Caco-2 (cell line): ENCODE measurements around the gene DIP2A. TPM values are rescaled to one million over a fixed set of nuclear protein-coding genes. Genes with fewer than 3 reads are reported as not detected.

Experiments
- BruUV-seq: library from RNA; stranded (reverse); fragments of 400-500 nt; replicated peaks from 2 replicates; lab custom pipeline; 2021; lab: Mats Ljungman, UMichigan
- CTCF ChIA-PET: fragments of 300-600 bp; sonication (Branson Sonifier 250); formaldehyde crosslinking; loops from one replicate; lab custom pipeline; 2022; ENCODE audit warnings: antibody characterized with exemption; lab: Charles Lee
- POLR2A ChIA-PET: fragments of 300-600 bp; sonication (Branson Sonifier 250); formaldehyde crosslinking; loops from one replicate; lab custom pipeline; 2022; ENCODE audit warnings: antibody characterized with exemption; lab: Charles Lee
- DNase-seq, 2 experiments: peaks; one replicate each; pipeline versions ENCODE4 v3.0.0 to v3.0.0-alpha.2; 2020 to 2022
- H3K27me3 ChIP-seq: replicated peaks from 2 replicates; pipeline ENCODE4 v1.6.0; 2011; ENCODE audit warnings: low read length; ENCODE audit not compliant: control insufficient read depth, insufficient read depth
- H3K36me3 ChIP-seq: 2 replicates; pipeline ENCODE4 v1.5.1; 2011; ENCODE audit warnings: low read length; ENCODE audit not compliant: control insufficient read depth, insufficient read depth
- H3K4me1 ChIP-seq: fragments of 250-450 bp; sonication (Bioruptor Pico); 2 replicates; pipeline ENCODE4 v1.5.1; 2020; ENCODE audit warnings: mild to moderate bottlenecking
- H3K4me3 ChIP-seq: 2 replicates; pipeline ENCODE4 v1.5.1; 2011; ENCODE audit warnings: low read depth, mild to moderate bottlenecking, control low read depth, low read length
- H3K9me3 ChIP-seq: fragments of 250-450 bp; sonication (Bioruptor Pico); 2 replicates; pipeline ENCODE4 v1.5.1; 2020; ENCODE audit warnings: mild to moderate bottlenecking, moderate library complexity
- H3K27ac Mint-ChIP-seq: one replicate; pipeline ENCODE4 v1.8.0; 2022; ENCODE audit warnings: mixed read lengths; ENCODE audit not compliant: unreplicated experiment
- H3K27me3 Mint-ChIP-seq: one replicate; pipeline ENCODE4 v1.8.0; 2022; ENCODE audit warnings: mixed read lengths; ENCODE audit not compliant: insufficient read depth, unreplicated experiment
- H3K36me3 Mint-ChIP-seq: one replicate; pipeline ENCODE4 v1.8.0; 2022; ENCODE audit warnings: mild to moderate bottlenecking, mixed read lengths; ENCODE audit not compliant: insufficient read depth, unreplicated experiment
- H3K4me1 Mint-ChIP-seq: one replicate; pipeline ENCODE4 v1.8.0; 2022; ENCODE audit warnings: low read depth, mixed read lengths; ENCODE audit not compliant: unreplicated experiment
- H3K4me3 Mint-ChIP-seq: one replicate; pipeline ENCODE4 v1.8.0; 2022; ENCODE audit warnings: mild to moderate bottlenecking, moderate library complexity, mixed read lengths; ENCODE audit not compliant: unreplicated experiment
- H3K9me3 Mint-ChIP-seq: one replicate; pipeline ENCODE4 v1.8.0; 2022; ENCODE audit warnings: mixed read lengths; ENCODE audit not compliant: unreplicated experiment
- CTCF ChIP-seq, 2 experiments: fragments of 200-600 bp in 1 of 2; IDR thresholded peaks; 1 replicate in 1 of 2; 2 replicates in 1 of 2; pipeline versions ENCODE4 v1.5.1 to v1.8.0; 2011 to 2022; ENCODE audit warnings: antibody characterized with exemption in 1 of 2, control low read depth in 1 of 2, inconsistent platforms in 1 of 2, low read depth in 1 of 2, low read length in 1 of 2, mild to moderate bottlenecking in 1 of 2, moderate library complexity in 1 of 2; ENCODE audit not compliant: insufficient read depth in 1 of 2, severe bottlenecking in 1 of 2, unreplicated experiment in 1 of 2
- intact Hi-C: fragments of 100-400 bp; cut with micrococcal nuclease; formaldehyde crosslinking; loops from one replicate; pipeline ENCODE4 v1.10.0; 2022; ENCODE audit not compliant: unreplicated experiment
- total RNA-seq: library from RNA; stranded (reverse); gene quantifications from 2 replicates; pipeline ENCODE4 v1.2.3, GENCODE V29; 2022

Gene DIP2A
- total RNA-seq, 1 experiment from 2014 or later: 44.6 TPM

- no peaks in the 10 kb centered on the region for H3K4me1 Mint-ChIP-seq
- H3K27me3 Mint-ChIP-seq: peaks cover 5% of the 10 kb centered on the region
- no peaks in the 10 kb centered on the region for H3K36me3 Mint-ChIP-seq
- no peak for DNase-seq
- Histone ChIP-seq H3K4me3 (no peak overlapping the region), H3K36me3 (no peaks in the 10 kb centered on the region), H3K4me1 (no peaks in the 10 kb centered on the region), H3K27me3 (no peaks in the 10 kb centered on the region), H3K9me3 (no peaks in the 10 kb centered on the region)
- BruUV-seq: no TSS peak
- intact Hi-C loops: no loop called here
- no peak overlapping the region for H3K27ac Mint-ChIP-seq
- H3K4me3 Mint-ChIP-seq: no peak overlapping the region
- ChIA-PET POLR2A (no interaction called here), CTCF (no interaction called here)
- no peak for TF ChIP-seq CTCF (IDR thresholded peaks at IDR 0.05; ENCODE audit: insufficient read depth in 1 of 2, low read depth in 1 of 2, low read length in 1 of 2, severe bottlenecking in 1 of 2, unreplicated experiment in 1 of 2)
- H3K9me3 Mint-ChIP-seq: no peaks in the 10 kb centered on the region
These were observed 151.5 kb downstream of the DIP2A start for GRCh38 chr21:46610018-46610701.

GRCh38 chr21:46613391-46613790, 154.7 kb downstream of the DIP2A start:
- H3K36me3 Mint-ChIP-seq: no peaks in the 10 kb centered on the region

GRCh38 chr21:46616050-46616449, 157.4 kb downstream of the DIP2A start:
- H3K4me1 Mint-ChIP-seq: peaks cover 9% of the 10 kb centered on the region
- no peak overlapping the region for H3K4me3 Mint-ChIP-seq
- H3K4me1 ChIP-seq: no peaks in the 10 kb centered on the region

More at GRCh38 chr21:46613391-46613790, 154.7 kb downstream of the DIP2A start:
- no peak overlapping the region for H3K27ac Mint-ChIP-seq
- peaks cover 9% of the 10 kb centered on the region for H3K27me3 Mint-ChIP-seq
- no peak overlapping the region for H3K4me3 Mint-ChIP-seq
- no peaks in the 10 kb centered on the region for H3K36me3 ChIP-seq
- CTCF ChIA-PET: no interaction called here
- no peaks in the 10 kb centered on the region for H3K4me1 ChIP-seq
- no peaks in the 10 kb centered on the region for H3K27me3 ChIP-seq
- DNase-seq: no peak
- H3K4me3 ChIP-seq: no peak overlapping the region
- no peak for TF ChIP-seq CTCF (IDR thresholded peaks at IDR 0.05; ENCODE audit: insufficient read depth in 1 of 2, low read depth in 1 of 2, low read length in 1 of 2, severe bottlenecking in 1 of 2, unreplicated experiment in 1 of 2)
- intact Hi-C loops: no loop called here
- POLR2A ChIA-PET: no interaction called here
- no peaks in the 10 kb centered on the region for H3K4me1 Mint-ChIP-seq
- BruUV-seq: no TSS peak
- no peaks in the 10 kb centered on the region for H3K9me3 ChIP-seq
- H3K9me3 Mint-ChIP-seq: no peaks in the 10 kb centered on the region

More at GRCh38 chr21:46616050-46616449, 157.4 kb downstream of the DIP2A start:
- H3K4me3 ChIP-seq: no peak overlapping the region
- no peaks in the 10 kb centered on the region for H3K9me3 ChIP-seq
- H3K36me3 ChIP-seq: no peaks in the 10 kb centered on the region
- POLR2A ChIA-PET: no interaction called here
- no peak for DNase-seq
- intact Hi-C loops: no loop called here
- CTCF ChIA-PET: no interaction called here
- Mint-ChIP-seq H3K36me3 (no peaks in the 10 kb centered on the region), H3K27me3 (peaks cover 9% of the 10 kb centered on the region), H3K27ac (no peak overlapping the region), H3K9me3 (peaks cover 10% of the 10 kb centered on the region)
- TF ChIP-seq CTCF (IDR thresholded peaks at IDR 0.05; ENCODE audit: insufficient read depth in 1 of 2, low read depth in 1 of 2, low read length in 1 of 2, severe bottlenecking in 1 of 2, unreplicated experiment in 1 of 2): no peak
- no peaks in the 10 kb centered on the region for H3K27me3 ChIP-seq
- BruUV-seq: no TSS peak
